Measurements from ENCODE around the gene ATP5F1D. TPM values are rescaled to one million over a fixed set of nuclear protein-coding genes. Genes with fewer than 3 reads are reported as not detected.
"Not testable (repeated sequence)": the region's sequence is repeated elsewhere in the genome, so short reads cannot be mapped to it uniquely, and the experiment has no call there.

ATP5F1D gene
- total RNA-seq: 692 TPM
- long read RNA-seq, transcript ATP5F1D-201 (4 exons, 997 nt): major isoform, 436 of 928 reads
- long read RNA-seq, transcript ATP5F1D-209 (3 exons, 343 nt): minor isoform, 21 of 928 reads
- long read RNA-seq, transcript ATP5F1D-202 (5 exons, 704 nt): minor isoform, 413 of 928 reads
- long read RNA-seq, transcript ATP5F1D-205 (4 exons, 1,144 nt): minor isoform, 13 of 928 reads
- long read RNA-seq, partial matches to known transcripts: 20 of 928 reads
- long read RNA-seq, other reads (novel, unspliced or antisense): 6 of 928 reads

DNA sequence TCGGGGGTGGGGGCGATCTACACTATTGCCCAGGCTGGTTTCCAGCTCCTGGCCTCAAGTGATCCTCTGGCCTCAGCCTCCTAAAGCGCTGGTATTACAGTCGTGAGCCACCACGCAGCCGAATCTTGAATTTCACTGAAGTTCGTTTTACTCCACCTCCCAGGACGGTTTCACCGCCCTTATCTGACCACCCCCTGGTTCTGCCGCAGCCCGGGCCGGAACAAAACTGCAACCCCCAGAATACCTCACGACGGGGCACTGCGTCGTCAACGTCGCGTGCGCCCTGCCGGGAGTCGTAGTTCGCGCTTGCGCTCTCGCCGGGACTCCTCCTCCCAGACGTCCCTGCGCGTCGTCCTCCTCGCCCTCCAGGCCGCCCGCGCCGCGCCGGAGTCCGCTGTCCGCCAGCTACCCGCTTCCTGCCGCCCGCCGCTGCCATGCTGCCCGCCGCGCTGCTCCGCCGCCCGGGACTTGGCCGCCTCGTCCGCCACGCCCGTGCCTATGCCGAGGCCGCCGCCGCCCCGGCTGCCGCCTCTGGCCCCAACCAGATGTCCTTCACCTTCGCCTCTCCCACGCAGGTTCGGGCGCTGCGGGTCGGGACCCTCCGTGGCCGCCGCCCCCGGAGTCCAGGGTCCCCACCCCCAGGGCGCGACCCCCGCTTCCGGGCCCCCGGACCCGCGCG is at the start of gene ATP5F1D:
TSS of gene ATP5F1D (plus strand) at position 335 of the 679 bp plus-strand sequence. CDS start at position 435, 100 bp downstream.
- ATAC-seq (ENCODE audit: poor library complexity) (peak; percentile 62), DNase-seq (peak; percentile 98)
- intact Hi-C loops (cut with DNase I): no loop called here

DNA sequence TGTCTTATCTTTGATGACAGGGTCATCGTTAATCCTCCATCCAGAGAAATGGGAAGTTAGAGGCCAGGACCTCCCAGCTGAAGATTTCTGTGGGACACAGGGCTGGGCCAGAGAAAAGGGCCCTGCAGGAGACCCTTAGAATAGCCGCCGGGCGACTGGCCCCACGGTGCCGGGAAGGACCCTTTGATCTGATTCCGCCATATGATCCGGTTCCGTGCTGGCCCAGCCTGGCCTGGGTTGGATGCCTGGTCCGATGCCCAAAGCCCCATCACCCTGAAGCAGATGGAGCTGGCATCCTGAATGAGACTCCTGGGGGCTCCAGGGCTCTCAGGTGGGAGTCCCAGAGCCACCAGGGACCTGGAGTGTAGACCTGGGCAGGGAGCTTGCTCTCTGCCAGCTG is 42.0 kb upstream of the ATP5F1D start:
- intact Hi-C loops (cut with DNase I): no loop called here
- ATAC-seq (ENCODE audit: poor library complexity): no peak
- DNase-seq: no peak

DNA sequence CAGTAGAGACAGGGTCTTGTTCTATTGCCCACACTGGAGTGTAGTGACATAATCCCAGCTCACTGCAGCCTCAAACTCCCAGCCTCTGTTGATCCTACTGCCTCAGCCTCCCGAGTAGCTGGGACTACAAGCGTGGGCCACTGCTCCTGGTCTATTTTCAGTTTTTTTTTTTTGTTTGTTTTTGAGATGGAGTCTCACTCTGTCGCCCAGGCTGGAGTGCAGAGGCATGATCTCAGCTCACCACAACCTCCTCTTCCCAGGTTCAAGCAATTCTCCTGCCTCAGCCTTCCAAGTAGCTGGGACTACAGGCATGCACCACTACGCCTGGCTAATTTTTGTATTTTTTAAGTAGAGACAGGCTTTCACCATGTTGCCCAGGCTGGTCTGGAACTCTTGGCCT is 40.9 kb upstream of the ATP5F1D start:
- intact Hi-C loops (cut with DNase I); DNase-seq; ATAC-seq (ENCODE audit: poor library complexity): not testable (repeated sequence)

DNA sequence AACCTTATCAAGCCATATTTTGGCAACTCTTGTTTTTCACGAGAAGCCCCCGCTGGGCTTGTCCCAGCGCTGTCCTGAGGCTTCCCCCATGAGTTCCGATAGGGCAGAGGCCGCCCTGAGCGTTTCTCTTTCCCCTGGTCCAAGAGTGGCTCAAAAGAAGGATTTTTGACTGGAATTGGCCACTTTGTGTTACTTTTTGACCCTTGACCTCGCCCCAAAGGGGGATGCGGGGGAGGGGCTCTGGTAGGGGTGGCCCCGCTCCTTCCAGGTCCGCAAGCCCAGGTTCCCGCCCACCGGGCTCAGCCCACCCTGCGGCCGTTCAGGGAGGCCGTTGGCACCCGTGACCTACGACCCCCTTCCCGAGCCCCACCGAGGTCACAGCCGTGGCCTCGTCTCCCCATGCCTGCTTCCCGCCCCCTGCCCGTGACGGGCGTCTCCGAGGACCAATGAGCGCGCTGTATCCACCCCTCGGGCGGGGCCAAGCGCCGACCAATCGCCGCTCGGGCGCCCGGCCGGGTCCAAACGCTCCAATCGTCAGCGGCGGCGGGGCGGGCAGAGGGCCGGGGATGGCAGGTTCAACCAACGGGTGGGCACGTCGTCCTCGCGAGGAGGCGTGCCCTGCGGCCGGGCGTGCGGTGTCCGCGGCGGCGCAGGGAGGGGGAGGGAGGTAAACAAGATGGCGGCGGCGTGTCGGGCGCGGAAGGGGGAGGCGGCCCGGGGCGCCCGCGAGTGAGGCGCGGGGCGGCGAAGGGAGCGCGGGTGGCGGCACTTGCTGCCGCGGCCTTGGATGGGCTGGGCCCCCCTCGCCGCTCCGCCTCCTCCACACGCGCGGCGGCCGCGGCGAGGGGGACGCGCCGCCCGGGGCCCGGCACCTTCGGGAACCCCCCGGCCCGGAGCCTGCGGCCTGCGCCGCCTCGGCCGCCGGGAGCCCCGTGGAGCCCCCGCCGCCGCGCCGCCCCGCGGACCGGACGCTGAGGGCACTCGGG is 36.1 kb upstream of the ATP5F1D start, which contains the start of gene STK11:
TSS of gene STK11 (plus strand) at position 665 of the 986 bp plus-strand sequence. CDS start 1,136 bp downstream, outside the sequence.
- intact Hi-C loops (cut with DNase I): no loop called here
- DNase-seq (peak; percentile 100), ATAC-seq (ENCODE audit: poor library complexity) (peak; percentile 93)

DNA sequence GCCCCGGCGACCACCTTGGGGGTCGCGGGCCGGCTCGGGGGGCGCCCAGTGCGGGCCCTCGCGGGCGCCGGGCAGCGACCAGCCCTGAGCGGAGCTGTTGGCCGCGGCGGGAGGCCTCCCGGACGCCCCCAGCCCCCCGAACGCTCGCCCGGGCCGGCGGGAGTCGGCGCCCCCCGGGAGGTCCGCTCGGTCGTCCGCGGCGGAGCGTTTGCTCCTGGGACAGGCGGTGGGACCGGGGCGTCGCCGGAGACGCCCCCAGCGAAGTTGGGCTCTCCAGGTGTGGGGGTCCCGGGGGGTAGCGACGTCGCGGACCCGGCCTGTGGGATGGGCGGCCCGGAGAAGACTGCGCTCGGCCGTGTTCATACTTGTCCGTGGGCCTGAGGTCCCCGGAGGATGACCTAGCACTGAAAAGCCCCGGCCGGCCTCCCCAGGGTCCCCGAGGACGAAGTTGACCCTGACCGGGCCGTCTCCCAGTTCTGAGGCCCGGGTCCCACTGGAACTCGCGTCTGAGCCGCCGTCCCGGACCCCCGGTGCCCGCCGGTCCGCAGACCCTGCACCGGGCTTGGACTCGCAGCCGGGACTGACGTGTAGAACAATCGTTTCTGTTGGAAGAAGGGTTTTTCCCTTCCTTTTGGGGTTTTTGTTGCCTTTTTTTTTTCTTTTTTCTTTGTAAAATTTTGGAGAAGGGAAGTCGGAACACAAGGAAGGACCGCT is 35.2 kb upstream of the ATP5F1D start:
- intact Hi-C loops (cut with DNase I): no loop called here
- DNase-seq (peak; percentile 55), ATAC-seq (ENCODE audit: poor library complexity) (no peak)

DNA sequence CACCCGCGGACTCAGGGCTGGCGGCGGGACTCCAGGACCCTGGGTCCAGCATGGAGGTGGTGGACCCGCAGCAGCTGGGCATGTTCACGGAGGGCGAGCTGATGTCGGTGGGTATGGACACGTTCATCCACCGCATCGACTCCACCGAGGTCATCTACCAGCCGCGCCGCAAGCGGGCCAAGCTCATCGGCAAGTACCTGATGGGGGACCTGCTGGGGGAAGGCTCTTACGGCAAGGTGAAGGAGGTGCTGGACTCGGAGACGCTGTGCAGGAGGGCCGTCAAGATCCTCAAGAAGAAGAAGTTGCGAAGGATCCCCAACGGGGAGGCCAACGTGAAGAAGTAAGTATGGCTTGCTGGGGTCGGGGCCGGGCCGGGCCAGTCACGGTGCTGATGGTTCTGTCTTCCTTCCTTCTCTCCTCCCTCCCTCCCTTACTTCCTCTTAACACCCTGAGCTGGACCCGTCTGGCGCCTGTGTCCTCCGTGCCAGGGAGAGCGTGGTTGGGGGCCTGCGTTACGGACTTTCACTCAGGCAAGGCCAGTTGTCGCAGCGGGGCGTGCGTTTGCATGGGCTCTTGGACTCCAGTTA is 34.6 kb upstream of the ATP5F1D start:
- ATAC-seq (ENCODE audit: poor library complexity): peak; percentile 2
- intact Hi-C loops (cut with DNase I): no loop called here
- DNase-seq: peak; percentile 72

DNA sequence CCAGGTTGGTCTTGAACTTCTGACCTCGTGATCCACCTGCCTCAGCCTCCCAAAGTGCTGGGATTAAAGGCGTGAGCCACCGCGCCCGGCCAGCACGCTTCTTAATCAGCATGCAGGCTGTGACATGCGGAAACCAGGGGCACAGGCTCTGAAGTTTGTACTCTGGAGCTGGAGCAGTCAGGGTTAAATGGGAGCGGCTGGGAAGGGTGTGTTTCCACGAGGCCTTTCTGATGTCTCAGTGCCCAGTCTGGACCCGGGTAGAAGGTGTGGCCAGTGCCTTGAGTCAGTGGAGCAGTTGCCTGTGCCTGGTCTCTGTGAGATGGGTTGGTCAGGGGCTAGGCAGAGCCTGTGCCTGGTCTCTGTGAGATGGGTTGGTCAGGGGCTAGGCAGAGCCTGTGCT is 32.7 kb upstream of the ATP5F1D start:
- not testable (repeated sequence) for DNase-seq

DNA sequence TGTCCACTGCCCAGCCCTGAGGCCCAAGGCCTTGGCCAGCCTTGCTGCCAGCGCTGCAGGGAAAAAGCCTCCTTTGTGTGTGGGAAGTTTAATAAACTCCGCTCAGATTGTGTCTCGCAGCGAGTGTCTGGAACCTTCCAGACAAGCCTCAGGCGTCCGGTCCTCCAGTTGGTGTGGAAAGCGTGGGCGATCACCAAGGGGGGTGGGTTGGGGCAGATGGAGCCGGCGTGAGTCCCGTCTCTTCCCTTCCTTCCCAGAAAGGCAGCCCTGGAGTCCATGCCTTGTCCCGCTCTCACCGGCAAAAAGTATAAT is 31.4 kb upstream of the ATP5F1D start:
- DNase-seq: no peak
- intact Hi-C loops (cut with DNase I): no loop called here

More for the DNA sequence above, 32.7 kb upstream of the ATP5F1D start:
- intact Hi-C loops (cut with DNase I); ATAC-seq (ENCODE audit: poor library complexity): not testable (repeated sequence)

DNA sequence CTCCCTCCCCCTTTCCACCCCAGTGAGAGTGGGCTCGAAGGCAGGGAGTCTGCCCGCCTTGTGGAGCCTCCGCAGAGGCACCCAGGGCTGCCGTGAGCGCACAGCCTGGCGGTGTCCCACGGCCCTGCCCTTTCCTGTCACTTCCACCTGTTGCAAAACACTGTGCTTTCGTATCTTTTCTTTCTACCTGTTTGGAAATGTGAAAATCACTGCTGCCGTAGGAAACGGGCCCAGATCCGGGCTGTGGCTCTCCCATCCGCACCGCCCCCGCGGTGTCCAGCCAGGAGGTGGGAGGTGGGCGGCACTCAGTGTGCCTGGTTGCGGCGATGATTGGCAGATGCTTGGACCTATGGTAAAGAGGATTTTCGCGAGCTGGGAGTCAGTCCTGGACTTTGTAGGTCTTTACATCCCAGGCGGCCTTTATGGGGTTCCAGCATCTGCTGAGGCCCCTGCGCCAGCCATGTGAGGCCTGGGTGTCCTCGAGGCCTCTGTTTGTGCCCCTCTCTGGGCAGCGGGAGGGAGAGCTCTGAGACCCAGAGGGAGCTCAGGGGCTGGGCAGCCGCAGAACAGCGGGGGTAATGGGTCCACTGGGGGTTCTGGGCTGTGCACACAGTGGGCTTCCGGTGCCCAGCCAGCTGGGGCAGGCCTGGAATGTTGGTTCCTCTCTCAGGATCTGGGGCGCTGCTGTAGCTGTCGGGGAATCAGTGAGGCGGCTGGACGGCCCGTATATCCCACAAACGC is 29.9 kb upstream of the ATP5F1D start:
- DNase-seq: peak; percentile 43
- intact Hi-C loops (cut with DNase I): no loop called here
- ATAC-seq (ENCODE audit: poor library complexity): no peak

More for the DNA sequence above, 31.4 kb upstream of the ATP5F1D start:
- no peak for ATAC-seq (ENCODE audit: poor library complexity)

DNA sequence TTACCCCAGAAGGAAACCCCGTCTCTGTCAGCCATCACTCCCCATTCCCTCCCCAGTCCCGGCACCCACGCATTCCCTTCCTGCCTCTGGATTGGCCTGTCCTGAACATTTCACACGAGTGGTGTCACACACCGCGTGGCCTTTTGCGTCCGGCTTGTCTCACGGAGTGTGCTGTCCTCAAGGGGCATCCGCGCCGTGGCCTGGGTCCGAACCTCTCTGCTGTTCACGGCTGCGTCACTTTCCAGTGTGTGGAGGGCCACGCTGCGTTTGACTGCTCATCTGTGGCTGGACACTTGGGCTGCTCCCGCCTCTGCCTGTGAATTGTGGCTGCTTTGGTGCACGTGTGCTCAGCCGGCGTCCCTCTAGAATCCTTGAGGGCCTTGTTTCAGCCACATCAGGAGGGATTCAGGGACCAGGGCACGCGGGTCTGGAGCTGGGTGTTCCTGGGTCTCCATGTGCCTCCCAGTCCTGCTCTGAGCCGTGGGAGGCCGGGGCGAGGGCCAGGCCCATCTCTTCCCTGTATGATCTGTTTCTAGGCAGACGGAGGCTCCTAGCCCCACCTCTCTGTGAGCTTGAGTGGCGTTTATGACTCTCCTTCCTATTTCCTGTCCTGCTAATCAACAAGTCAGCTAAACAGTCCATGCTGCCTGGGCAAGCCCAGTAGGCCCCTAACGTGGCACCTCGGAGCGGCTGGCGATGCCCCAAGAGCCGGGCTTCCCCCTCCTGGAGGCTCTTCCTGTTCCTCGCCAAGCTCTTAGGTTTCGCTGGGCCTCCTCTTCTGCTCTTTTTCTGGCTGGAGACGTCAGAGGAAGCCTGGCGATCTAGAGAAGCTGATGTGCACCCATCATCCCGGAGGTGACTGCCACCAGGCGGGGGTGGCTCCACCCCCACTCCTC is 27.9 kb upstream of the ATP5F1D start:
- DNase-seq (peak; percentile 84), ATAC-seq (ENCODE audit: poor library complexity) (peak; percentile 52)
- intact Hi-C loops (cut with DNase I): no loop called here

DNA sequence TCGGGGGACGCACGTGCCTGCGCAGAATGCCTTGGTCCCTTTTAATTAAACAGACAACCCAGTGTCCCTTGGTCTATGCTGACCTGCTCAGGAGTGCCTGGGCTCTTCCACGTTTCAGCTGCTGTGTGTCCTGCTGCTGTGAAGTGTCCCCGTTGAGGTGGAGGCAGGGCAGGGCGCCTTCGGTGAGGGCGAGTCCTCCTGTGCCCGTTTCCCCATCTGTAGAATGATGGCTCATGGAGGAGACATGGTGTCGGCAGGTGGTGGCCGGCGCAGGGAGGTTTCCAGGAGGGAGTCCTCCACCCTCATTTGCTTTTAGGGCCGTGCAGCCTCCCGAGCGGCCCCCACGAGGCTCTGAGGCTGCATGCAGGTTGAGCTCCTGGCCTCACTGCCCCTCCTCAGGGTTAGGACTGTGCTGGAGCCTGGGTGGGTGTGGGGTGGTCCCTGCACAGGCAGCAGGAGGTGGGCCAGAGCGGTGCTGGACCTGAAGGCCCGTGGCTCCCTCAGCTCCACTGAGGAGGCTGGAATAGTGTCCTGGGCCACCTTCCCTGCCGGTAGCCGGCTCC is 27.2 kb upstream of the ATP5F1D start:
- DNase-seq (no peak), ATAC-seq (ENCODE audit: poor library complexity) (peak; percentile 5)
- intact Hi-C loops (cut with DNase I): no loop called here

DNA sequence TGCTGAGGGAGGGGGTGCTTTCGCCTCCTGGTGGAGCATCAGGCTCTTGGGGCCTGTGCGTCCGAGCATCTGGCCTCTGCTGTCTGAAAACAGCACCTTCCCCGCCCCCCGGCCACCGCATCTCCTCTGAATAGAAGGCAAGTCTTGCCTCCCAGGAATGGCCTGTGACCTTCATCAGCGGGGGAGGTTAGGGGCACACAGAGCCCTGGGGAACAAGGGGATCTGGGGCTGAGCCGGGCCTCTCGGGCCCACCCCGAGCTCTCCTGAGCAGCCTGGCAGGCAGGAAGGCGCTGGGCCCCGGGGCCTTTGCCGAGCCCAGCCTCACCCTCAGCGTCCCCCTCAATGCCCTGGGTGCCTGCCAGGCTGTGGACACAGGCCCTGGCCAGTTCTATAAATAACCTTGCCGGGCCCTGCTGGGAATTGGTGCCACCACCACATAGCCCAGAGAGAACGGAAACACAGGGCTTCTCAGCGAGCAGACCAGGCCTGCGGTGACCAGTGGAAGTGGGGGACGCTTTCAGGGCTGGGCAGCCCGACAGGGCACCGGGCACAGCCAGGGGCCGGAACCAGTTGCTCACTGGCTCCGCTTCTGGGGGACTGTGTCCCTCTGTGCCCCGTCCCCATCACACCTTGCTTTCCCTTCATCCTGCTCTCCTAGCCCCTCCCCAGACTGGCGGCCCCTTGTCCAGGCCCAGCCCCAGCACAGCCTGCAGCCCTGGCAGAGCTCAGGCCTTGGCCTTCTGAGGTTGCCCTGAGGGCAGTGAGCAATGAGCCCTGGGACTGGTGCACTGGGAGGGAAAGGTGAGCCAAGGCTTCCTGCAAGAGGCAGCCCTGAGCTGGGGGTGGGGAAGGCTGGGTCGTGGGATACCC is 26.5 kb upstream of the ATP5F1D start:
- intact Hi-C loops (cut with DNase I): no loop called here
- peak; percentile 84 for DNase-seq
- peak; percentile 80 for ATAC-seq (ENCODE audit: poor library complexity)

DNA sequence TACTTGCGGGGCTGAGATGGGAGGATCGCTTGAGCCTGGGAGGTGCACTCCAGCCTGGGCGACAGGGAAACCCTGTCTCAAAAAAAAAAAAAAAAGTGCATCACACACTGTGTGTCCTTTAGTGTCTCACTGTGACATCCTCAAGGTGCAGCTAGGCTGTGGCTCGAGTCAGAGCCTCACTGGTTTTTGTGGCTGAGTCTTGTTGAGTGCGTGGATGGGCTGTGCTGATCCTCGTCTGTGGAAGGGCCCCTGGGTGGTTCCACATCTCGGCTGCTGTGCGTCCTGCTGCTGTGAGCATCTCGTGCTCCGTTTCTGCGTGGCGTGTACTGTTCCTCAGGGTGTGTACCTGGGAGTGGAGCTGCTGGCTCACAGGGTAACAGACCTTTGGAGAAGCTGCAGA is 24.8 kb upstream of the ATP5F1D start:
- intact Hi-C loops (cut with DNase I): no loop called here
- DNase-seq (no peak), ATAC-seq (ENCODE audit: poor library complexity) (no peak)

DNA sequence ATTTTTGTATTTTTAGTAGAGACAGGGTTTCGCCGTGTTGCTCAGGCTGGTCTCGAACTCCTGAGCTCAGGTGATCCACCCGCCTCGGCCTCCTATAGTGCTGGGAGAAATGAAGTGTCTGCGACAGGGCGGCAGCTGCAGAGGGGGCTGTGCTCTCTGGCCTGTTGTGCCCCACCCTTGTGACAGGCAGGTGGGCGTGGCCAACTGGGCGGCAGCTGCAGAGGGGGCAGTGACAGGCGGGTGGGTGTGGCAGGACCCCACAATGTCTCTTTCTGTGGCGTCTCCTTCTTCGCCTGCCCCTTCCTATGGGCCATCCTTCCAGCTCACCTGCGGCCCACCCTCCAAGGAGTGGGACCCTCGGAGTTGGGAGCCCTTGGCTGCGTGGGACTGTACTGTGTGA is 24.2 kb upstream of the ATP5F1D start:
- DNase-seq: no peak
- intact Hi-C loops (cut with DNase I): no loop called here
- no peak for ATAC-seq (ENCODE audit: poor library complexity)

DNA sequence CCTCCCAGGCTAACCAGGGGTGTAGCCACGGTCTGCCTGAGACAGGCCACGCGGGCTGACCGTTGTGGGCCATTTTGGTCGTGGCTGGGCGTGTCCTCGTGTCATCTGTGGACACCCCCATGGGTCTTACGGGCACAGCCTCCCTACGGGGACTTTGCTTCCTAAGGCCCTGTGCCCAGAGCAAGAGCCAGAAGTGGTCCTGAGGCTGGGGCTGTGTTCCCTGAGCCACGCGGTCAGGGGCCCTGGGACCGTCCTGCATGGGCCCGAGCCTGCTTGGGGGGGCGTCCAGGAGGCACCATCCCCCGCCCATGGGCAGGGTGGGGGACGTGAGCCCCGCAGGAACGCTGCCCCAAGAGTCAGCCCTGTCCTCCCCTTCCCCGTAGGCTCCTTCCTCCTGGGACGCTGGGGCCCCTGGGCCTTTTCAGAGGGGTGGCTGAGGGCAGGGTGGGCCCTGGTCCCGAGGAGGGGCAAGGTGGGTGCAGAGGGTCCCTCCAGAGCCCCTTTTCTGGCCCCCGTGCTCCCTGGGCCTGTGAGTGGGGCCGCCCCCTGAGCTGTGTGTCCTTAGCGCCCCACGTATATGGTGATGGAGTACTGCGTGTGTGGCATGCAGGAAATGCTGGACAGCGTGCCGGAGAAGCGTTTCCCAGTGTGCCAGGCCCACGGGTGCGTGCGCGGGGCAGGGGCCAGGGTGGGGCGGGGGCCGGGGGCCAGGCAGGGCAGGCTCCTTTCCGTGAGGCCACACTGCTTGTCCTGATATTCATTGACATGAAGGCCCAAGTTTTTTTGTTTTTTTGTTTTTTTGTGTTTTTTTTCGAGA is 22.6 kb upstream of the ATP5F1D start:
- ATAC-seq (ENCODE audit: poor library complexity): no peak
- intact Hi-C loops (cut with DNase I): no loop called here
- DNase-seq: no peak

All from Right ventricle myocardium superior (tissue), 1 donor.